Liver (tissue), 3 donors: Measurements from ENCODE around the gene PDE4D.

Experiments
- FOXA2 ChIP-seq: IDR thresholded peaks from 2 replicates; pipeline ENCODE4 v1.6.1; 2016; ENCODE audit warnings: antibody characterized with exemption
- GABPA ChIP-seq, 2 donors: IDR thresholded peaks in 1 of 2; conservative IDR thresholded peaks in 1 of 2; 2 replicates each; pipeline ENCODE4 v1.6.1; 2016; ENCODE audit warnings: antibody characterized with exemption in 2 of 2, mild to moderate bottlenecking in 1 of 2, moderate library complexity in 1 of 2
- HNF4A ChIP-seq, 2 donors: conservative IDR thresholded peaks; 2 replicates each; pipeline ENCODE4 v1.6.1; 2016; ENCODE audit warnings: antibody characterized with exemption in 2 of 2, mild to moderate bottlenecking in 2 of 2
- NR2F2 ChIP-seq: IDR thresholded peaks from 2 replicates; pipeline ENCODE4 v1.6.1; 2016; ENCODE audit warnings: antibody characterized with exemption
- RAD21 ChIP-seq, 2 donors: IDR thresholded peaks; 2 replicates each; pipeline ENCODE4 v1.6.1; 2016; ENCODE audit warnings: antibody characterized with exemption in 2 of 2, mild to moderate bottlenecking in 2 of 2
- RXRA ChIP-seq, 2 donors: IDR thresholded peaks; 2 replicates each; pipeline ENCODE4 v1.6.1; 2017 to 2018; ENCODE audit warnings: antibody characterized with exemption in 2 of 2, mild to moderate bottlenecking in 1 of 2
- SP1 ChIP-seq: IDR thresholded peaks from 2 replicates; pipeline ENCODE4 v1.6.1; 2018; ENCODE audit warnings: antibody characterized with exemption, mild to moderate bottlenecking
- TAF1 ChIP-seq: conservative IDR thresholded peaks from 2 replicates; pipeline ENCODE4 v1.6.1; 2016; ENCODE audit warnings: antibody characterized with exemption, mild to moderate bottlenecking
- YY1 ChIP-seq: IDR thresholded peaks from 2 replicates; pipeline ENCODE4 v1.6.1; 2016; ENCODE audit warnings: antibody characterized with exemption, mild to moderate bottlenecking
- TF ChIP-seq, protein P1 (sequence below): fragments of 150-350 bp; IDR thresholded peaks from 2 replicates; pipeline ENCODE4 v1.5.1; 2017; ENCODE audit warnings: improper control_type of control experiment, low read depth, low read length; ENCODE audit not compliant: missing input control
- TF ChIP-seq, protein P2 (sequence below): IDR thresholded peaks from 2 replicates; pipeline ENCODE4 v1.6.1; 2016; ENCODE audit warnings: antibody characterized with exemption, mild to moderate bottlenecking
- TF ChIP-seq, protein P3 (sequence below): IDR thresholded peaks from 2 replicates; pipeline ENCODE4 v1.6.1; 2016; ENCODE audit warnings: antibody characterized with exemption
- TF ChIP-seq, protein P4 (sequence below): IDR thresholded peaks from 2 replicates; pipeline ENCODE4 v1.6.1; 2016; ENCODE audit warnings: antibody characterized with exemption
- donor health status: healthy.
- donor health status: healthy.

DNA sequence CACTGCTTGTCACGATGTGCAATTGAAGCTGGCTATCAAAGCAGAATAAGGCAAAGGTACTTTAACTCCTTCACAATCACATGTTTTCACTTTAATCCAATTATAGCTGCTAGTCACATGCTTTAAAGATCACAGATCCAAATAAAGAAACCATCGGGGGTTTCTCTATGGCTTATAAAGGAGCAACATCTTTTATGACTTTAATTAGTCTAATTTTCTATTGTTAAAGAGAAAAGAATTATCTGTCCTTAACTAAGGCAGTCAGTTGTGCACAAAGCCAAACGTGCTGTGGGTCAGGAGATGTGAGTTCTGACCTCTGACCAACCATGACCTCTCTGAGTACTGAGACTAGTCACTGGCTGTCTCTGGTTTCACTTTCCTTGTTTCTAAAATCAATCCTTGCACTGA is 749.6 kb downstream of the PDE4D start:
- TF ChIP-seq, protein P1, sequence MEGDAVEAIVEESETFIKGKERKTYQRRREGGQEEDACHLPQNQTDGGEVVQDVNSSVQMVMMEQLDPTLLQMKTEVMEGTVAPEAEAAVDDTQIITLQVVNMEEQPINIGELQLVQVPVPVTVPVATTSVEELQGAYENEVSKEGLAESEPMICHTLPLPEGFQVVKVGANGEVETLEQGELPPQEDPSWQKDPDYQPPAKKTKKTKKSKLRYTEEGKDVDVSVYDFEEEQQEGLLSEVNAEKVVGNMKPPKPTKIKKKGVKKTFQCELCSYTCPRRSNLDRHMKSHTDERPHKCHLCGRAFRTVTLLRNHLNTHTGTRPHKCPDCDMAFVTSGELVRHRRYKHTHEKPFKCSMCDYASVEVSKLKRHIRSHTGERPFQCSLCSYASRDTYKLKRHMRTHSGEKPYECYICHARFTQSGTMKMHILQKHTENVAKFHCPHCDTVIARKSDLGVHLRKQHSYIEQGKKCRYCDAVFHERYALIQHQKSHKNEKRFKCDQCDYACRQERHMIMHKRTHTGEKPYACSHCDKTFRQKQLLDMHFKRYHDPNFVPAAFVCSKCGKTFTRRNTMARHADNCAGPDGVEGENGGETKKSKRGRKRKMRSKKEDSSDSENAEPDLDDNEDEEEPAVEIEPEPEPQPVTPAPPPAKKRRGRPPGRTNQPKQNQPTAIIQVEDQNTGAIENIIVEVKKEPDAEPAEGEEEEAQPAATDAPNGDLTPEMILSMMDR, result no peak
- no peak for TF ChIP-seq GABPA (IDR thresholded peaks at IDR 0.05 in 1 of 2, conservative IDR thresholded peaks at IDR 0.05 in 1 of 2)
- TF ChIP-seq HNF4A (conservative IDR thresholded peaks at IDR 0.05), result peak in 1 of 2 donors; percentile 26
- TF ChIP-seq RAD21 (IDR thresholded peaks at IDR 0.05), result no peak
- TF ChIP-seq YY1, result no peak
- no peak for TF ChIP-seq SP1
- TF ChIP-seq, protein P2, sequence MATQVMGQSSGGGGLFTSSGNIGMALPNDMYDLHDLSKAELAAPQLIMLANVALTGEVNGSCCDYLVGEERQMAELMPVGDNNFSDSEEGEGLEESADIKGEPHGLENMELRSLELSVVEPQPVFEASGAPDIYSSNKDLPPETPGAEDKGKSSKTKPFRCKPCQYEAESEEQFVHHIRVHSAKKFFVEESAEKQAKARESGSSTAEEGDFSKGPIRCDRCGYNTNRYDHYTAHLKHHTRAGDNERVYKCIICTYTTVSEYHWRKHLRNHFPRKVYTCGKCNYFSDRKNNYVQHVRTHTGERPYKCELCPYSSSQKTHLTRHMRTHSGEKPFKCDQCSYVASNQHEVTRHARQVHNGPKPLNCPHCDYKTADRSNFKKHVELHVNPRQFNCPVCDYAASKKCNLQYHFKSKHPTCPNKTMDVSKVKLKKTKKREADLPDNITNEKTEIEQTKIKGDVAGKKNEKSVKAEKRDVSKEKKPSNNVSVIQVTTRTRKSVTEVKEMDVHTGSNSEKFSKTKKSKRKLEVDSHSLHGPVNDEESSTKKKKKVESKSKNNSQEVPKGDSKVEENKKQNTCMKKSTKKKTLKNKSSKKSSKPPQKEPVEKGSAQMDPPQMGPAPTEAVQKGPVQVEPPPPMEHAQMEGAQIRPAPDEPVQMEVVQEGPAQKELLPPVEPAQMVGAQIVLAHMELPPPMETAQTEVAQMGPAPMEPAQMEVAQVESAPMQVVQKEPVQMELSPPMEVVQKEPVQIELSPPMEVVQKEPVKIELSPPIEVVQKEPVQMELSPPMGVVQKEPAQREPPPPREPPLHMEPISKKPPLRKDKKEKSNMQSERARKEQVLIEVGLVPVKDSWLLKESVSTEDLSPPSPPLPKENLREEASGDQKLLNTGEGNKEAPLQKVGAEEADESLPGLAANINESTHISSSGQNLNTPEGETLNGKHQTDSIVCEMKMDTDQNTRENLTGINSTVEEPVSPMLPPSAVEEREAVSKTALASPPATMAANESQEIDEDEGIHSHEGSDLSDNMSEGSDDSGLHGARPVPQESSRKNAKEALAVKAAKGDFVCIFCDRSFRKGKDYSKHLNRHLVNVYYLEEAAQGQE, result no peak
- no peak for TF ChIP-seq FOXA2
- TF ChIP-seq TAF1, result no peak
- TF ChIP-seq, protein P3, sequence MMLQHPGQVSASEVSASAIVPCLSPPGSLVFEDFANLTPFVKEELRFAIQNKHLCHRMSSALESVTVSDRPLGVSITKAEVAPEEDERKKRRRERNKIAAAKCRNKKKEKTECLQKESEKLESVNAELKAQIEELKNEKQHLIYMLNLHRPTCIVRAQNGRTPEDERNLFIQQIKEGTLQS, result no peak
- TF ChIP-seq NR2F2, result peak; percentile 78
- TF ChIP-seq, protein P4, sequence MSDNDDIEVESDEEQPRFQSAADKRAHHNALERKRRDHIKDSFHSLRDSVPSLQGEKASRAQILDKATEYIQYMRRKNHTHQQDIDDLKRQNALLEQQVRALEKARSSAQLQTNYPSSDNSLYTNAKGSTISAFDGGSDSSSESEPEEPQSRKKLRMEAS, result no peak
- TF ChIP-seq RXRA (IDR thresholded peaks at IDR 0.05), result no peak
